ENCODE results near the gene CCDC87.

Gene CCDC87

DNA sequence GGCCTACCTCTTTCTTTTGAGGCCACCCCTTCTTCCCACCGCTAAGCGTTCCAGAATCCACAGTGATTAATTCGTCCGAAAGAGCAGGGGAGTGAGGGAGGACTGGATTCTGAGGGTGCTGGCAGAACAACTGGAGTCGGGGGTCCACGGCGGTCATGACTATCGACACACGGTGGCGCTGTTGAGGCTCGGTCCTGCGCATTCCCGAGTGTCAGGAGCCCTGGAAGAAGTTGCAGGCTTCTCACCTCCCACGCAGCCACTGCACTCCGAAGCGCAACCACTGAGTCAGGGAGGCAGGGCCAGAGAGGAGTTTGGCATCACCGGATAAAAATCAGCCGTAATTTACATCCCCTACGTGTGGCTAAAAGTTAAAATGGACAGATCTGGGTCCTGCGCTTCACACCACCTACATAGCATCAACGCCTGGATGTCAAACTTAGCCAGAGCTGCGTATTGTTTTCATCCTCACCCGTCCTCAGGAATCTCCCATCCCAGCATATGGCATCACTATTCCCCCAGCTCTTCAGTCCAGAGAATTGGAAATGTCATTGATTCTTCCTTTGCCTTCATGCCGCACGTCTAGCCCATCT is 13.8 kb downstream of the CCDC87 start:
- DNase-seq: no peak

DNA sequence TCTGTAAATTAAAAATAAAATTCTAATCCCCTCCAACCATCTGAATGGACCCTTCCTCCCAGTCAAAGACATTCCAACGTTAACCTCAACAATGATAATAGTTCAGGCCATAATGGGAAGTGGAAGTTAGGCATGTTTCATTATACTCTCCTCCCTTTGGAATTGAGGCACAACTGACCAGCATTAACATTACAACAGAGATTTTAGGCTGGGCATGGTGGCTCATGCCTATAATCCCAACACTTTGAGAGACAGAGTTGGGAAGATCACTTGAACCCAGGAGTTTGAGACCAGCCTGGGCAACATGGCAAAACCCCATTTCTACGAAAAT is 22.0 kb downstream of the CCDC87 start:
- DNase-seq: no peak

DNA sequence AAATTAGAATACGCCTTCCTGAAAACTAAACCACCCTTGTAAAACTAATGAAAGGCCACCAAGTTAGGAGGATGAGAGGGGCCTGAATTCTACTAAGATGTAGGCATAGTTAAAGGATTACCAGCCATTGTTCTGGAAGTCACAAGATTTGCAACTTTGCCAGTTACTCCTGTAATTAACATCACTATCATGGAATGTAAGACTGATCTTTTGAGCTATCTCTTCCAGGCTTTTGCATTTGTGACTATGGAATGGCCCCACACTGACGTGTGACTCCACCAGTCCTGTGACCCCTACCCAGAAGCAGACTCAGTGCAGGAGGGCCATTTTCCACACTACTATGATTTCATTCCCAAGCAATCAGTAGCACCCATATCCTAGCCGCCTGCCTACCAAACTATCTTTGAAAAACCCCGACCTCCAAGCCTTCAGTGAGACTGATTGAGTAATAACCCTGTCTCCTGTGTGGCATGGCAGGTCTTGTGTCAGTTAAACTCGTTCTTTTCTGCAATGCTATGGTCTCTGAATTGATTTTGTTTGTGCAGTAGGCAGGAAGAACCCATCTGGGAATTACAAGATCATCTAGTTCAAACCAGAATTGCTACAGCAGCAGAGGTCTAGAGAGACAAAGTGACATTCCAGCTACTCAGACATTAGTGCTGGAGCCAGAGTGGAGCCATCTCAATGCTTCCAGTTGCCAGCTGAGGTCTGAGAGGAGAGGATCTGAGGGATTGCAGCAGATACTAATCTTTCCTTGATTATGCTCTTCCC is 22.6 kb downstream of the CCDC87 start:
- DNase-seq: no peak

DNA sequence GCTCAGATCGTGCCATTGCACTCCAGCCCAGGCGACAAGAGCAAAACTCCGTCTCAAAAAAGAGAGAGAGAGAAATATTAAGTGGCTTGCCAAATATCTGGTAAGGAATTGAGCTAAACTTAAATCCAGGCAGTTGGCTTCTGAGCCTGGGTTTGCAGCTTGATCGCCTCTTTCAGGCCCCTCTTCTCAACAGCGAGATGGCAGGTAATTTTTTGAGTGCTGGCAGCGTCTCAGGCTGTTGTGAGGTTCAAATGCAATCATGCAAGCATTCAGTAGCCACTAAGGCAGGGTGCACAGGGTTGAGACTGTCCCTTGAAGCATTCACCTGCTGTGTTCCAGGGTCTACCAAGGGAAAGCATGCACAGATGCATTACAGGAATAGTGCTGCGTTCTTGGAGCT is 23.8 kb downstream of the CCDC87 start:
- DNase-seq: no peak

DNA sequence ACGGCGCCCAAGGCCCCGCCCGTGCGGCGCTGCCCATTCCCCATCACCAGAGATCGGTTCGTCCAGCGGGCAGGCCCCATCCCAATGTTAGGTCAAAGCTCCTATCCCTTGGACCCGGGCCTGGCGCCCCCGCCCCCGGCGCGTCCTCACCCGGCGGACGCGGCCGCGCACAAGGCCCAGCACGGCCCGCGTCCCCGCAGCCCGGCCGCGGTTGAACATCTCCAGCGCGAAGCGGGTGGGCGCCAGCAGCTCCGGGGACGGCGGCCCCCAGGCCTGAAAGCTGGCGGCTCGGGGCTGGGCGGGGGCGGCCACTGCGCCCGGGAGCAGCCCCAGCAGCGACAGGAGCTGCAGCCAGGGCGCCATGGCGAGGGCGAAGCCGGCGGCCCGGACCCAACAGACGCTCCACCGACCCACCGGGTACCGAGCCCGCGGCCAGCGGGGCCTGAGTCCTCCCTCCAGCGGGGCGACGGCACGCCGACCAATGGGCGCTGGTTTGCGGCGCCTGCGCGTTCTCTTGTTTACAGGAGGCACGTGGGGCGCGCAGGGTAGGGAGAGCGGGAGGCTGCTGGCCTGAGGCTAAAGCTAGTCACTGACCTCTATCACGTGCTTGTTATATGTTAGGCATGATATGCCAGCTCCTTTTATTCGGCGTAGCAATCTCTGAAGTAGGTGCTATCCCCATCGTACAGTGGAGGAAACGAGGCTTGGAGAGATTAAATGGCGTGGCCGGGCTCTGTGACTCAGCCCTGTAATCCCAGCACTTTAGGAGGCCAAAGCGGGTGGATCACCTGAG is 24.5 kb downstream of the CCDC87 start, which contains the start of gene CTSF:
Gene CTSF, minus strand, starts transcription at position 483 of the 793 bp plus-strand sequence. Its CDS starts 120 bp downstream, at position 363.
- no peak for DNase-seq

DNA sequence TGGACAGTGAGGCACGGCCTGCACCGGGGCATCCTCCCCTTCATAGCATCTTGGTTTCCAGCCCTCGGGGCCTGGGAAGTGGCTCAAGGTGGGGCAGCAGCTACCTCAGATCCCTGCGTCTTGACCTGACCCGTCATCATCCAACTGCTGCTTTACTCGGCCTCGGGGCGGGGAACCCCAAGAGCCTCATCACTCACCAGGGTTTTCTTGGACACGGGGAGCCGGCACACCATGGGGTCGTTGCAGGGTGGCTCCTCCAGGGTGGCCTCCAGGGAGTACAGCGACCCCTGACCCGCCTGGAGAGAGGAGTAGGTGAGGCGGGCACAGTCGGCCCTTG is 25.1 kb downstream of the CCDC87 start:
- no peak for DNase-seq

DNA sequence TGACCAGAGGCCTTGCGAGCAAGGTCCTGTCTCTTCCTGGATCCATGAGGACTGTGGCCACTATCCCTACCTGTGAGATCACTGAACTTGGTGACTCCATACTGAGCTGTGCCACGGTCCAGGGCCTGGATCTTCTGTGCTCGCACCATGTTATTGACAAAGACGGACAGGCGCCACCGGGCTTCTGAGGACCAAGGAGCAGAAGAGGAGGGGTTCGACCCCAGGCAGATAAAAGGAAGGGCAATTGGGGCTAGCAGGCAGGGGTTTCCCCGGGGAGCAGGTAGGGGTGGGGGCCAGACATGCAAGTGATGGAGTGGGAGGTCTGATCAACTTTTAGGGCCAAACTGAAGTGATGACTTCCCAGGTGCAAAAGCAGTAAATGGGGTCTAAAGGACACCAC is 26.6 kb downstream of the CCDC87 start:
- no peak for DNase-seq

DNA sequence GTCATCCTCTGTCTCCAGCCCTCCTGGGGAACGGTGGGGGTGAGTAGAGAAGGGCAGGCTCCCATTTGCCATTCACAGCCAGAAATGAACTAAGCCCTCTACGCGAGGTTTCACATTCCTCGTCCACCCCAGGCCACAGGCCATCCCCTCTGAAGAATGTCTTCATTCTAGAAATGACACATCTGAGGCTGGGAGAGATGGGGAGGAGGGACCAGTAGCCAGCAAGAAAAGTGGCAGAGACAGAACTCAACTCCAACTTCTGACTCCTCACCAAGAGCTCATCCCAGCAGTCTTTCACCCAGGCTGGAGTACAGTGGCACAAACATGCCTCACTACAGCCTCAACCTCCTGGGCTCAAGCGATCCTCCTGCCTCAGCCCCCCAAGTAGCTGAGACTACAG is 27.9 kb downstream of the CCDC87 start:
- no peak for DNase-seq

DNA sequence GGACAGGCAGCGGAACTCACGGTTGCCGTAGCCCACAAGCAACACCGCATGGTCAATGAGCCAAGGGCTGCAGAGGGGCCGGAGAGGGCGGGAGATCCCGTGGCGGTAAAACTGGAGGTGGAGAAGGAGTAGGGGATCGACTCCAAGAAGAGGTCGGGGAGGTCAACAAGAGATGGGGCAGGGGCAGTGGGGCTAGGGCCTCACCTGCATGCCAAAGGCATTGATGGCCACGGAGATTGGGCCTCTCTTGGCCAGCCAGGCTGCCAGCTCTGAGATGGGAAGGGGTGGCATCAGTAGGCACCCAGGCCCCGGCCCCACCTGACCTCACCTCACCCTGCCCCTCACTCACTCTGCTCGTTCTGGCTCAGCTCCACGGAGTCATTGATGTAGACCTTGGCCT is 28.3 kb downstream of the CCDC87 start:
- DNase-seq: no peak

DNA sequence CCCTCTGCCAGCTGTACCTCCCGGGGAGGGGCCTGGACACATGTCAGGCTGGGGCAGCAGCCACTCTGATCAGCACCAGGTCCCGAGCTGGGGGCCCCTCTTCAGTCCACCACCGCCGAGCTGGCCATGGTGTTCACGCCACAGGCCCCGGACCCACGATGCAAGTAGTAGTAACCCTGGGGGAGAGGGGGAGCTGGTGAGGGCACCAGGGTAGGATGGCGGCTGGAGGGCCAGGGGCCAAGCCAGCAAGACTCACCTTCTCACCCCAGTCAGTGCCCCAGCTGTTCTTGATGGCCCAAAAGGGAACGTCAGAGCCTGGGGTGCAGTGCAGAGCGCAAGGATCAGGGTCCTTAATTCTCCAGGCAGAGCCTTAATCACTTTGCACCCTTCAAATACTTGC is 29.0 kb downstream of the CCDC87 start:
- no peak for DNase-seq

DNA sequence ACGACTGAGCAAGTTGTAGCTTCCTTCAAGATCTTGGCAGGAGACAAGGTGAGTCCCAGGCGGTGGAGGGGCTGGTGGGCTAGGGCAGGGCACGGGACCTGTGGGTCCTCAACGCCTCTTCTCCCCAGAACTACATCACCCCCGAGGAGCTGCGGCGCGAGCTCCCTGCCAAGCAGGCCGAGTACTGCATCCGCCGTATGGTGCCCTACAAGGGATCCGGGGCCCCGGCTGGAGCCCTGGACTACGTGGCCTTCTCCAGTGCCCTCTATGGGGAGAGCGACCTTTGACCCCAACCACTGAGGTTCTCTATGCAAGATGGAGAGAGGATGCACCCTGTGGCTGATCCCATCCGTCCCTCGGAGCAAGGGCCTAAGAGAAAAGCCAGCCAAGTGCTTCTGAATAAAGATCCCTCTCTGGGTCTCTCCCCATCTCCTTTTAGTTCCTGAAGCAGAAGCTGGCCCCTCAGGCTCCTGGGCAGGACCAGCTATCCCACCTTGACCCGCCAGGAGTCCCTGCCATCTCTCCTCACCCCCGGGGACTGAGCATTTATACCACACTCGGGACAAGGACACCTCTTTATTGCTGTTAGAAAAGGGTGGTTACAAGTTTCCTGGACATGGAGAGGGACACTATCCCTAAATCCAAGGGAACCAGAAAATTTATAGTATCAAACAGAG is 29.8 kb downstream of the CCDC87 start:
- no peak for DNase-seq

DNA sequence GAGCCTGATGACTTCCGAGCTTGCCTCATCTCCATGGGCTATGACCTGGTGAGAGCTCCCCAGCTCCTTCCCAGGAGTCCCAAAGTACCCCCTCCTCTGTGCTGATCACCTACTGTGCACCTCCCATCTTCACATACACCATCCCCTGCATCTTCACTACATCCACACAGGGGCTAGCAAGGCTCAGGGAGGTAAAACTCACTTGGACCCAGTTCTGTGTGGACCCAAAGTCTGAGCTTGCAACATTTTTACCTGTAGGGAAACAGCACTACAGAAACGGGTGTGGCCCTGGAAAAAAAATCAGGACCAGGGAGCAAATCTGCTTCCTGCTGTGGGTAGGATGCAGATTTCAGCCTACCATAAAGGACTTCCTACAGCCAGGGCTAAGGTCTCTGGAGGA is 30.6 kb downstream of the CCDC87 start:
- DNase-seq: no peak

DNA sequence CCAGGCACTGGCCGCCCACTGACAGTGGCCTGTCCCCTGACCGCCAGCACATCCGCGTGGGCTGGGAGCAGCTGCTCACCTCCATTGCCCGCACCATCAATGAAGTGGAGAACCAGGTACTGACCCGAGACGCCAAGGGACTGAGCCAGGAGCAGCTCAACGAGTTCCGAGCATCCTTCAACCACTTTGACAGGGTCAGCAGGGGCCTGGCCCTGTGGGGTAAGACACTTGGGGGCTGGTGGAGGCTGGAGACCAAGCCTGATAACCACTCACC is 31.0 kb downstream of the CCDC87 start:
- DNase-seq: no peak

DNA sequence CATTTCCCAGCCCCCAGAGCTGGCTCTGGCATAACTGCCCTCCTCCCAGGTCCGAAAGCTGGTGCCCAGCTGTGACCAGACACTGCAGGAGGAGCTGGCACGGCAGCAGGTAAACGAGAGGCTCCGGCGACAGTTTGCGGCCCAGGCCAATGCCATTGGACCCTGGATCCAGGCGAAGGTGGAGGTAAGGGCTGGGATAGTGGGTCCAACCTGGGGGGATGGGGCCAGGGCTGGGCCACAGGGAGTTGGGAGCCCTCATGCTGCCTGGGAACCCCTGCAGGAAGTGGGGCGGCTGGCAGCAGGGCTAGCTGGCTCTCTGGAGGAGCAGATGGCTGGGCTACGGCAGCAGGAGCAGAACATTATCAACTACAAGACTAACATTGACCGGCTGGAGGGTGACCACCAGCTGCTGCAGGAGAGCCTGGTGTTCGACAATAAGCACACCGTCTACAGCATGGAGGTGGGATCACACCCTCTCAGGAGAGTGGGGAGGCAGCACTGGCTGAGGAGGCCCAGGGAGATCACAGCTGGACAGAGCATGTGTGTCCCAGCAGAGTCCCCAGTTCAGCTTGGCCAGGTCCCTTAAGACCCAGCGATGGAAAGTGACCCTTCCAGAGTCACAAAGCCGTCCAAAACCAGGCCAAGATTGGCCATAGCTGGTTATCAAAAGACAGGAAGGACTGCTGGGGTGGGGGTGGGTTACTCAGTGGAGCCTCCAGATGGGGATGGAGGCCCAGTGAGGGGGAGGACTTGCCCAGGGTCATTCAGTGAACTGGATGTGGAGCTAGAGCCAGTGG is 31.5 kb downstream of the CCDC87 start:
- no peak for DNase-seq

DNA sequence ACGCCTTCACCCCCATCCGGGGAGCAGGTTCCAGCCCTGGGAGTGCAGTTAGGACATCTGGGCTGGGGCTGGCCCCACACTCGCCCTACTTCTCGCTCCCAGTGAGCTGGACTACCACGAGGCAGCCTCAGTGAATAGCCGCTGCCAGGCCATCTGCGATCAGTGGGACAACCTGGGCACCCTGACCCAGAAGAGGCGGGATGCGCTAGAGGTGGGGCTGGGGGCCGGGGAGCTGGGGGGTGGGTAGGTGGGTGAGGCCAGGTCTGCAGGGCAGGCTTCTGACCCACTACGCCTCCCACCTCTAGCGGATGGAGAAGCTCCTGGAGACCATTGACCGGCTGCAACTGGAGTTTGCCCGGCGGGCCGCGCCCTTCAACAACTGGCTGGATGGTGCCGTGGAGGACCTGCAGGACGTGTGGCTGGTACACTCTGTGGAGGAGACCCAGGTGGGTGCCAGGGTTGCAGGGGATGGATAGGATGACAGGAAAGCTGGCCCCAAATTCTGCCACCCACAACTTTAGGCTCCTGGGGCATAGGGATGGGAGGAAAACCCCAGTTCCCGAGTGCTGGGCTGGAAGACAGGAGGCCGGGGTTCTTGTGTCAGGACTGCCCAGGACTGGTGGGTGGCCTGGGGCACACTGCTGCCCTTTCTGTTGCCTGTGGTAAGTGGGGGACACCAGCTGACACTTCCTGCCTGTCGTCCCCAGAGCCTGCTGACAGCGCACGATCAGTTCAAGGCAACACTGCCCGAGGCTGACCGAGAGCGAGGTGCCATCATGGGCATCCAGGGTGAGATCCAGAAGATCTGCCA is 32.8 kb downstream of the CCDC87 start:
- no peak for DNase-seq

DNA sequence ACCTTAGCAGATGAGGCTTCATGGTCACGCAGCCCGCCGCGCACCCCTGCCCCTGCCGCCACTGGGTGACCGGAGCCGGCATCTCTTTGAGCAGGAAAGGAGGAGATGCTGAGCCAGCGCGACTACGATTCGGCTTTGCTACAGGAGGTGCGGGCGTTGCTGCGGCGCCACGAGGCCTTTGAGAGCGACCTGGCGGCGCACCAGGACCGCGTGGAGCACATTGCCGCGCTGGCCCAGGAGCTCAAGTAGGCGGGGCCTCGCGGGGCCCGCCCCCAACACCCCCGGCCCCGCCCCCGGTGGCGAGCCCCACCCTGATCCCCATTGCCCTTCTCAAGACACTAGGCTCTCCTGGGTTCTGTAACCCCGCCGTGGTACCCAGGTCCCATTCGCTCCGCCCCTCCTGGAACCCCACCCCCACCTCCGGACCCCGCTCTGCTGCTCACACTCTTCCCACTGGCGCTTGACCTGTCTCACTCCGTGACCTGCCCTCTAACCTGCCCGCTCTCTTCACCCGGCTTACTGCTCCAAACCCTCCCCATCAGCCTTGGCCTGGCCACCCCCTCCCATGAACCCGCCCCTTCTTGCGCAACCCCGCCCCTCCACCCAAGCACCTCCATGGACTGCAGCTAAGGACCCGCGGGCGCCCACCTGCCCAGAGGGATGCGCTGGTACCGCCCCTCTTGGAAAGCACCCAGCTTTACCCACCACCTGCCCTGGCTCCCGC is 33.6 kb downstream of the CCDC87 start:
- no peak for DNase-seq

DNA sequence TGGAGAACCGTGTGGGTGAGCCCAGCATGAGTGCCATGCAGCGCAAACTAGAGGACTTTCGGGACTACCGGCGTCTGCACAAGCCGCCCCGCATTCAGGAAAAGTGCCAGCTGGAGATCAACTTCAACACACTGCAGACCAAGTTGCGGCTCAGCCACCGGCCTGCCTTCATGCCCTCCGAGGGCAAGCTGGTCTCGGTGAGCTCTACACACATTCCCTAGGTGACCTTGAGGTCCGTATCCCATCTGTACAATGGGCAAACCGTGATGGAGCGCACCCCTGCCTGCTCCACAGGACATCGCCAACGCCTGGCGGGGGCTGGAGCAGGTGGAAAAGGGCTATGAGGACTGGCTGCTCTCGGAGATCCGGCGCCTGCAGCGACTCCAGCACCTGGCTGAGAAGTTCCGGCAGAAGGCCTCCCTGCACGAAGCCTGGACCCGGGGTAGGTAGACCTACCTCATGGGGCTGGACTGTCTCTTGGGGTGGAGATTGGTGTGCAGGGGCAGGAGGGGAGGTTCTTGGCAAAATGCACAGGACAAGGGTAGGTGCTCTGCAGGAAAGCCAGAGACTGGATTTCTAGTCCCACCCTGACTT is 35.0 kb downstream of the CCDC87 start:
- DNase-seq: no peak

DNA sequence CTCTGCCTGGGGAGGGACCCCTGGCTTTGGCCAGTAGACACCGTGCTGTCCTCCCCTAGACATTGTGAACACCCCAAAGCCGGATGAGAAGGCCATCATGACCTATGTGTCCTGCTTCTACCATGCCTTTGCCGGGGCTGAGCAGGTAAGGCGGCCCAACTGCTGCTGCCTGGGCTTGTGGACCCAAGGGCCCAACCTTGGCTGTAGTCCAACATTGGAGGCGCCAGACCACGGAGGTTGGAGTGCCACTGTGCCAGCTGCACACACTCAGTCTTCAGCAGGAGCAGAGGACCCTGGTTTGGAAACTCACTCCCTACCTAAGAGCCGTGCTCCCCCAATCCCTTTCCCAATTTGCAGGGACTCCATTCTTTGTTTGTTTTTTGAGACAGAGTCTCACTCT is 36.8 kb downstream of the CCDC87 start:
- no peak for DNase-seq

DNA sequence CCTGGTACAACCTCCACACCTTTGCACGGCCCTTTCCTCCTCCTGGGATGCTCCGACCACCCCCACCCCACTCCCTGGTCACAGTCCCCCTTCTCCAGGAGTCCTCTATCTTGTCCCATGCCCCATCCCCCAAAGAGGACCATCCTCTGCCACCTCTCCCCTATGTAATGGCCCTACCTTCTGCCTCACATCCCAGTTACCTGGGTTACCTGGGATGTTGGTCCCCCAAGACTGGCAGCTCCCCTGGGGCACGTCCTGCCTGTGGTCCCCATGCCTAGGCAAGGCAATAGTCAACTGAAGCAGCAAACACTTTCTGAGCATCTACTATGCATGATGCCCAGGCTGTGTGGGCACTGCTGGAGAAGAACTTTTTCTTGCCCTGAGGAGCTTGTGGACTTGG is 37.4 kb downstream of the CCDC87 start:
- DNase-seq: no peak

DNA sequence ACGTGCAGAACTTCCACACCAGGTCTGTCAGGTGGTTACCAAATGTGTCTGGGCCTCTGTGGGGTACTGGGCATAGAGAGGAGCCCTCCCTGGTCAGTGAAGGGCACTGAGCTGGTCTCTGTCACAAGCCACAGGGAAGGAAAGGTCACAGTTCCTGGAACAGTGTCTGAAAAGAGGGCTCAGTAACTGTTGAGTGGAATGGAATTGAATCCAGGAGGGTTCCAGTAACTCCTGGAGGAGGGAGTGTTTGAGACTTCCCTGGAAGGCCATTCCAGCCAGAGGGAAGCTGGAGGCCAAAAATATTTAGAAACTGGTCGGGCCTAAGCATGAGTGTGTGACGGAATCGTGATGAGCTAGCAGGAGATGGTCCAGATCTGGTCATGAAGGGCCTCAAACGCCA is 38.3 kb downstream of the CCDC87 start:
- DNase-seq: no peak

DNA sequence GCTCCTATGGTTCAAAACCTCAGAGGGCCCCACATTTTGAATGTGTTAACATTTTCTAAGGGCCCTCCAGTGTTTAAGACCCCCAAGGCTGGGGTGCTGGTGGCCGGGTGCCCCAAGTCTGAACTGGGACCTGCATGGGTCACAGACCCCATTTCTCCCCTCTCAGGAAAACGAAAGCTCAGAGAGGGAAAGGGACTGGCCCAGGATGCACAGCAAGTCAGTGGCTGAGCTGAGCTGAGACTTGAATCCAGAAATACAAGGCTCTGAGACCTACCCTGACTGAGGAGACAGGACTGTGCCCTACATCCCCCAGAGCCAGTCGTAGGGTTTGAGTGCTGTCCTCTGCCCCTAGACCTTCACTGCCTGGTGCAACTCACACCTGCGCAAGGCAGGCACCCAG is 42.0 kb downstream of the CCDC87 start:
- DNase-seq: no peak

Data from SIG-M5 (cell line).